Stimulated activated naive CD4-positive, alpha-beta T cell (primary cell): ENCODE measurements around the gene NXNL2.

Source experiments
- DNase-seq, 6 experiments: peaks; one replicate each; lab custom pipeline; 2025; lab: John Stamatoyannopoulos, UW

The NXNL2 gene

DNA sequence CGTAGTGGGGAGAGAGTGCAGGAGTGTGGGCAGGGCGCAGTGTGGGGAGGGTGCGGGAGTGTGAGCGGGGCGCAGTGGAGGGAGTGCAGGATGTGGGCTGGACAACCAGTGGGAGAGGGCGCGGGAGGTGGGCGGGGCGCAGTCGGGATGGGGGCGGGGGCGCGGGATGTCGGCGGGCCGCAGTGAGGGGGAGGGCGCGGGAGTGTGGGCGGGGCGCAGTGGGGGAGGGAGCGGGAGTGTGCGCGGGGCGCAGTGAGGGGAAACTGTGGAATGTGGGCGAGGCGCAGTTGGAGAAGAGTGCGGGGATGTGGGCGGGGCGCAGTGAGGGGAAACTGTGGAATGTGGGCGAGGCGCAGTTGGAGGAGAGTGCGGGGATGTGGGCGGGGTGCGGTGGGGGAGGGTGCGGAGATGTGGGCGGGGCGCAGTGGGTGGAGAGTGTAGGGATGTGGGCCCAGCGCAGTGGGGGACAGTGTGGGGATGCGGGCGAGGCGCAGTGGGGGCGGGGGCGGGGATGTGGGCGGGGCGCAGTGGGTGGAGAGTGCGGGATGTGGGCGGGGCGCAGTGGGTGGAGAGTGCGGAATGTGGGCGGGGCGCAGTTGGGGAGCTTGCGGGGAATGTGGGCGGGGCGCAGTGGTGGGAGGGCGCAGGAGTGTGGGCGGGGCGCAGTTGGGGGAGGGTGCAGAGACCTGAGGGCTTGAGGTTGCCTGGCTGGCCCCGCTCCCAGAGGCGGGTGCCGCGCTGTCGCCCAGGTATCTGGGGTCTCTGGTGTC lies at the start of gene NXNL2:
Gene NXNL2 (plus strand): TSS at position 723 of the 770 bp plus-strand sequence. CDS start 257 bp downstream, outside the sequence.
- DNase-seq, result peak; percentile 32 to 60 (median 50)

DNA sequence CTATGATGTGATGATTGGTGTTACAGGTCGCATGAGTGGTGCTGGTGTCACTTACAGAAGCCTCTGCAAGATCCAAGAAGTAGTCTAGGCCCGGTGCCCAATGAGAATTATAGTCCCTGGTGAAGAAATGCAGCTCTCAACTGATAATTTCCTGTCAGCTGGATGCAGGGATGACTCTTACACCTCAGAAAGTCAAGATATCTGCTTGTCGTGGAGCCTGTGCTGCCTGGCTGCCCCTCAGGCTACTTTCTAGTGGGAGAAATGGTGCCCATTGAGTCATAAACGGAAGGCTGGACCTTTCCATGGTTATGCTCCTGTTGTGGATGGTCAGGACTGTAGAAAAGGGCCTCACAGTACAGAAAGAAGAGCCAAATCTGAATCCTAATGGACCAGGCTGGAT lies 46.8 kb upstream of the NXNL2 start:
- DNase-seq, result no peak

GRCh38 chr9:88494983-88495721 lies 39.8 kb upstream of the NXNL2 start:
- DNase-seq, result no peak

GRCh38 chr9:88497224-88497623 lies 37.8 kb upstream of the NXNL2 start:
- no peak for DNase-seq

DNA sequence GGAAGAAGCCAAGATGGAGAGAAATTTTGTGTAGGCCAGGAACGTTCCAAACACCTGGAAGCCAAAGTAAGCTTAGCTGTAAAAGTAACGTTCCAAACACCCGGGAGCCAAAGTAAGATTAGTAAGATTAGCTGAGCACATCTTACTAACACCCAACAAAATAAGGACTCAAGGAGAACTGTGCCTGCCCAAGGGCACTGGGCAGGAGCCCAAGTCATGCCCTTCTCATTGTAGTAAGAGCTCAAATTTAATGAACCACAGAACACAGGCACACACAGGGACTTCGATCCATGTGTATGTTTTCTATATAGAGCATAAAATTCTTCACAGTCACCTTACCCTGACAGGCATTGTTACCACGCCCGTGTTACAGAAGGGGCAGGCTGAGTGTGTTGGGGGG lies 36.1 kb upstream of the NXNL2 start:
- no peak for DNase-seq

DNA sequence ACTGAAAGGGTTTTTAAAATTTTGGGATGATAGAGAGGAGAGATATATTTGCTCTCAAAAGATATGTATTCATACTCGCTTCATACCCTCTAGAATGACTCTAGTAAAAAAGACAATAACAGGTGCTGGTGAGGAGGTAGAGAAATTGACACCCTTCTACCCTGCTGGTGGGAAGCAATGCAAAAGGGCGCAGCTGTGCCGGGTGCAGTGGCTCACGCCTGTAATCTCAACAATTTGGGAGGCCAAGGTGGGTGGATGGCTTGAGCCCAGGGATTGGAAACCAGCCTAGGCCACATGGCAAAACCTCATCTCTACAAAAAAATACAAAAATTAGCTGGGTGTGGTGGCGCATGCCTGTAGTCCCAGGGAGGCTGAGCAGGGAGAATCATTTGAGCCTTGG lies 33.9 kb upstream of the NXNL2 start:
- DNase-seq, result no peak

- DNase-seq, result no peak
These were observed 32.4 kb upstream of the NXNL2 start for GRCh38 chr9:88502552-88503034.

DNA sequence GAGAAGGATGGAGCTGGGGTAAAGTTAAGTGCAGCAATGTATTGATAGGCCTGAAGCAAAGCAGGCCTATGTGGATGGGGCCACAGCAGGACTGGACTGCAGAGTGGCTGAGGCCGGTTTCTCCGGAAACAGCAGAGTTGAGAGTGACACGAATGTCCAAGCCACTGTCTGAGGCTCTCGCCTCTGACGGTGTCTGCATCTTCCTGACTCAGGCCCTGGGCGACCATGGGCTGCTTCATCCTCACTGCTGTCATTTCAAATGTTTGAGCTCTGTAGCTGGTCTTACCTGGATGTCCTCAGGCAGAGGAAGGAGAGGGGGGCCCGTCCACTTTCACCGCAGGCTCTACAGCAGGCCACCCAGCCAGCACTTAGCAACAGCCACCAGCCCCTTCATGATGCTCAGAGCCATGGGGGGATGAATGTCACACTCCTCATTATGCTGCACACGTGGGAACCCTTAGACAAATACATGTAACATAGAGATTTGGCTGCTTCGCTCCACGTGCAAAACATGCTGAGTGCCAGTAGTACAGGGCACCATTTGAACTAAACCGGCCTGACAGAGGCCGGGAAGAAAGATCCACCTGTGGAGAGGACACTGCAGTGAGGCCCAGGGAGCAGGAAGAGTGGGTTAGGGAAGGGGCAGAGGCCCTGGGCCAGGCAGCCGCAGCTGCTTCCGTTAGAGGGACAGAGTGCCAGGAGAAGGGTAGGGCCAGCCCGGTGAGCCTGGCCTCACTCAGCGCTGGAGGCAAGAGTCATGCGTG lies 31.7 kb upstream of the NXNL2 start:
- DNase-seq, result no peak

DNA sequence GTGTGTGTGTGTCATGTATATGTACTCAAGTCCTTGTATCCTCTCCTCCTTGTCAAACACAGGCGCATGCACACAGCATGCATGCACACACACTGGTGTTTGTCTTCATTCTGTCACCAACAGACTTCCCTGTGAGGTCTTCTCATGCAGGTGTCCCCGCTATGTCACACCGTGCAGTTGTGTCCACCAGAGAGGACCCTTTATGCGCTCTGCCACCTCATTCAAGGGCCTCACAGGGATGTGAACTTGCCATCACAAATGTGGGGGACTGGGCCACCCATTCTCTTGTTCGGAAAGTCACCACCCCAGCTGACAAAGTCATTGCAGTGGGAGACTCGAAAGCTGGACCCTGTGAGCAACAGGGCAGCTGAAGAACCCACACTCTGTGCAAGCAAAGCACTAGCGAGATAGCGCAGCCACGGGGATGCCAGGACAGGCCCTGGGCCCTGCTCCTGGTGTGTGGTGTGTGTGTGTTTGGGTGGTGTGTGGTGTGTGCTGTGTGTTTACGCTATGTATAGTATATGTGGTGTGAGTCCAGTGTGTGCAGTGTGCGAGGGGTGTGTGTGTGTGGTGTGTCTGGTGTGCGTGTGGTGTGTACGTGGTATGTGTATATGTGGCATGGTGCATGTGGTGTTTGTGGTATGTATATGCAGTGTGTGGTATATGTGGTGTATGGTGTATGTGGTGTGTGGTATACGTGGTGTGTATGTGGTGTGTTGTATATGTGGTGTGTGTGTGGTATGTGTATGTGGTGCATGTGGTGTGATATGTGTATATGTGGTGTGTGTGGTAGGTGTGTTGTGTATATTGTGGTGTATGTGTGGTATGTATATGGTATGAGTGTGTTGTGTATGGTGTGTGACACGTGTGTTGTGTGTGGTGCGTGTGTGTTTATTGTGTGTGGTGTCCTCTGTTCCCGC lies 30.9 kb upstream of the NXNL2 start:
- no peak for DNase-seq

GRCh38 chr9:88508326-88508725 lies 26.7 kb upstream of the NXNL2 start:
- DNase-seq, result no peak

GRCh38 chr9:88511906-88512305 lies 23.1 kb upstream of the NXNL2 start:
- no peak for DNase-seq

DNA sequence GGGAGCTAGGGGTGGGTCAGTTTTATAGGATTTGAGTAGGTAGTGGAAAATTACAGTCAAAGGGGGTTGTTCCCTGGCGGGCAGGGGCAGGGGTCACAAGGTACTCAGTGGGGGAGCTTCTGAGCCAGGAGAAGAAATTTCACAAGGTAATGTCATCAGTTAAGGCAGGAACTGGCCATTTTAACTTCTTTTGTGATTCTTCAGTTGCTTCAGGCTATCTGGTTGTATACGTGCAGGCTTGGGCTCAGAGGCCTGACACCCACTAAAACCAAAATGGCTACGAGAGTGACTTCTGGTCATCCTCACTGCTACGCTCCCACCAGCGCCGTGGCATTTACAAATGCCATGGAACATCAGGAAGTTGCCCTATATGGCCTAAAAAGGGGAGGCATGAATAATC lies 20.7 kb upstream of the NXNL2 start:
- no peak for DNase-seq

GRCh38 chr9:88521308-88521707 lies 13.7 kb upstream of the NXNL2 start:
- DNase-seq, result no peak

DNA sequence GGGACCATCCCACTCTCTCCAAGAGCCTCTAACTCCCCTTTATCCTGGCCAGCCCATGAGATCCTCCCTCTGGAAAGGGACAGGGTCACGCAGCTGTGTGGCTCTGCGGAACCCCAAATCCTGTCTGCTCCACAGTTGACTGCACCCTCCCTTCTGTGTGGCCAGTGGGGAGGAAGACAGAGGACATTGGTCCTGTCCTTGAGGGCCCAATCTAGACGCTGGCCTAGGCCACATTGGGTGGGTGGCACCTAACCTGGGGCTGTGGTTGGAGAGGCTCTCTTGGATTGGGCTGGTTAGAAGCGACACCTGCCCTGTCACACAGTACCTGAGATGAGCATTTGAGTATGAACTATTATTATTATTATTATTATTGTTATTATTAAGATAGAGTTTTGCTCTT lies 12.6 kb upstream of the NXNL2 start:
- no peak for DNase-seq

- no peak for DNase-seq
These were observed 11.9 kb upstream of the NXNL2 start for GRCh38 chr9:88523056-88523455.

DNA sequence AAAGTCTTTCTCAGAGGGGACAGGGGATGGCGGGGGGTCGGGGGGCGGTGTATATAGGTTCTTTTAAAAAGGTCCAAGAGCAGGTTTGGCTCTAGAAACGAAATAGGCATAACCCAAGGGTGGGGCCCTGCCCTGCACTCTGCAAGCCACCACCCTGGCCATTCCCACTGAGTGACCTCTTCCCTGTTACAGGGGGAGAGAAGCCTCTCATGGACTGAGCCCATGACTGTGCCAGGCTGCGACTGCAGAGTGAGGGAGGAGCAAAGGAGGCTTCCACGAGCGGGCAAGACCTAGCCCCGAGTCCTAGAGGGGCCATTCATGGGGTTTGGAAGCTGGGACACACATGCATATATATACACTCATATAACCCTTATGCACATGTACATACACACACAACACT lies 10.1 kb upstream of the NXNL2 start:
- no peak for DNase-seq

DNA sequence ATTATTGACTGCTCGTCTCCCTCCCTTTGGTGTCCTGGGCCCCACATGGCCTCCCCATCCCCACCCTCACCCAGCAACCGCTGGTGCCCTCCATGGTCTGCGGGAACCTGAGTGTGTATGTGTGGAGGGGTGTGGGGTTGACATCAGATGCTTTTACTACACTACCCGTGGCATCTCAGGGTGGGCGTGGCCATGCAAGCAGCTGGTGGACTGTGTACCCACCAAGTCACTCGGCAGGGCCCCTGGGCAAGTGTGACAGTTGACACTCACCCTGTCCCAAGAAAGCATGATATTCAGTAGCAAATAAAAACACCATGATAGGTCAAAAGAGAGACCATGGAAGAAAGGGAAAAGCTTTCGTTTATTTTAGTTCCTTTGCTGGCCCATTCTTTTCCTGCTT lies 7.4 kb upstream of the NXNL2 start:
- no peak for DNase-seq

DNA sequence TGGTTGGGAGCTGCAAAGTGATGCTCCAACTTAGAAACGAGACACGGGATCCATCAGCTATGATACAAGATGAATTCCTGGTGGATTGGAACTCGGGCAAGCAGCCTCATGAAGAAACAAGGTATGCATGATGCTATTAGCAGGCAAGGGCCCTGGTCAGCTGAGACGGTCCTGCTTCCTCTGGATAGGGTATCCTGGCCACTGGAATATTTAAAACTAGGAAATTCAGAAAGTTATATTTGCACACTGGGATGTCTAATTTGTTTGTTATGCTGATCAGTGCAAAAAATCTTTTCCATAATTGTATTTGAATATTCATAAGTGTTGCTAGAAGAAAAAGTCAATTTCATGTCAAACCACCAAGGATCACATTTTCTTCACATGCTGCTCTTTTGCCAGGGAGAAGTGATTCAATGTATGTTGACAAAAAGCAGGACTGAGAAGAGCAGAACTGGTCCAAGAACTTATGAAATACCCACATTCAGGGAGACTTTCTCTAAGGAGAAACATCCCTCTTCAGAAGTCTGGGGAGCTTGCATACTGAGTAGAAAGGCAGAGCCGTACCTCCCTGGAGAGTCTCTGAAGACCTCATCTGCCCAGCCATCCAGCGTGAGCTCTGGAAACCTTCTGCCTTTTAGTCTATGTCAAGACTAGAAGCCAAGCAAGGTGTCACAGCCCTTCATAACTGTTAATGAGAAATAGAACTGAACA lies 6.7 kb upstream of the NXNL2 start:
- DNase-seq, result no peak

- no peak for DNase-seq
These were observed 5.5 kb upstream of the NXNL2 start for GRCh38 chr9:88529496-88529895.

DNA sequence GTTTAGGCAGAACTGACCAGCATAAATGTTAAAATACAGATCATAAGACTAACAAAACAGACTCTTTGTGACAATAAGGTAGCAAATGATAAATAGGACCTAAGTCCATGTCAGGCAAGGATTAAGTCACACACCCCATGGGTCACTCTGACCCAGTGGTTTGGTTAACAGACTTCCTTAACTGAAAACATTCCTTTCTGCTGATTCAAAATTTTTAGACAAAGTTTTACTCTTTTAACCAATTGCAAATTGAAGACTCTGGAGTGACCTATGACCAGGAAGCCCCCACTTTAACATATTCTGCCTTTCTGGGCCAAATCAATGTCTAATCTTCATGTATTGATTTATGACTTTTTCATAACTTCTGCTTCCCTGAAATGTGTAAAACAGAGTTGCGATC lies 4.9 kb upstream of the NXNL2 start:
- DNase-seq, result no peak
